ES-I3 (cell line): ENCODE data around the gene WDR13.

ENCODE experiments used
- H3K36me3 ChIP-seq: 2 replicates; pipeline ENCODE4 v1.6.1; 2013; ENCODE audit warnings: mild to moderate bottlenecking, low read length, control low read depth, moderate library complexity; ENCODE audit not compliant: insufficient read depth
- H3K4me1 ChIP-seq: 2 replicates; pipeline ENCODE4 v1.6.1; 2013; ENCODE audit warnings: mild to moderate bottlenecking, control low read depth, low read length; ENCODE audit not compliant: insufficient read depth
- H3K9ac ChIP-seq: 2 replicates; pipeline ENCODE4 v1.6.1; 2013; ENCODE audit warnings: low read depth, mild to moderate bottlenecking, low read length, moderate library complexity
- H3K9me3 ChIP-seq: 2 replicates; pipeline ENCODE4 v1.6.1; 2013; ENCODE audit warnings: mild to moderate bottlenecking, low read length, moderate library complexity; ENCODE audit not compliant: control insufficient read depth, insufficient read depth

The WDR13 gene

DNA sequence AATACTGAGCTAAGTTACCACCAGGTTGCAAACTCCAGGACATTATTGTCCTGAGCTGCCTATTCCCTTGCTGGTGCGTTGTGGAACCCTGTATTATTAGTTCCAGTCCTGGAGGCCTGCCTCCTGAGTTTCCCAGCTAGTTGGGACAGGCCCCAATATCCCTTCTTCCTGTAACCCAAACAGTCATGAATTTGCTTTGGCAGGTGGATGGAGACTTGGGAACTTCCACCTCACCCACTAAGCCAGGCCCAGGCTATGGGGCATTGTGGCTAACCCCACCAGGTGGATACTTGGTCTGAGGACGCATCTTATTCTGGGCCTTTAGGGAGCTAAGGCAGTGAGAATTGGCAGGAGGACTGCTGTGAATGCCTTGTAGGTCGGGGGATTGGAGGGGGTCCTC, 18.0 kb upstream of the WDR13 start:
- Histone ChIP-seq H3K36me3 (peaks cover 17% of the 10 kb centered on the region), H3K9me3 (no peaks in the 10 kb centered on the region), H3K4me1 (peaks cover 9% of the 10 kb centered on the region; the same call in 1 of the 2 replicates), H3K9ac (no peak overlapping the region)

DNA sequence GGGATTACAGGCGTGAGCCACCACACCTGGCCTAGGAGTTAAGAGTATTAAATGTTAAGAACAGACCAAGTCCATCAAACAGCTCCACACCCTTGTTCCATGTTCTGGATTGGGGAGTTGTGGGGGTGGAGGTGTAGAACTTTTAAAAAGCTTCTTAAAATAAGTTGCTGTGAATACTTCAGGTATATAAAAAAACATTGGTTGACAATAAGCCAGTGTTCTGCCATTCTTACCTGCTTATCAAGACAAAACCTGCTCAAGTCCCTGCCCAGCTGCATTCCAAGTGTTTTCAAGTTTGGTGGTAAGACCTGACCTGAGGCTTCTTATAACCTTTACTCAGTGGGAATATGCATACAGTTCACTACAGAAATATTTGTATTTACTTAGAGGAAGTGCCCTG, 16.6 kb upstream of the WDR13 start:
- H3K9me3 ChIP-seq: no peaks in the 10 kb centered on the region
- peaks cover 6% of the 10 kb centered on the region; the same call in 1 of the 2 replicates for H3K4me1 ChIP-seq
- no peak overlapping the region for H3K9ac ChIP-seq
- peaks cover 9% of the 10 kb centered on the region; the same call in 1 of the 2 replicates for H3K36me3 ChIP-seq

DNA sequence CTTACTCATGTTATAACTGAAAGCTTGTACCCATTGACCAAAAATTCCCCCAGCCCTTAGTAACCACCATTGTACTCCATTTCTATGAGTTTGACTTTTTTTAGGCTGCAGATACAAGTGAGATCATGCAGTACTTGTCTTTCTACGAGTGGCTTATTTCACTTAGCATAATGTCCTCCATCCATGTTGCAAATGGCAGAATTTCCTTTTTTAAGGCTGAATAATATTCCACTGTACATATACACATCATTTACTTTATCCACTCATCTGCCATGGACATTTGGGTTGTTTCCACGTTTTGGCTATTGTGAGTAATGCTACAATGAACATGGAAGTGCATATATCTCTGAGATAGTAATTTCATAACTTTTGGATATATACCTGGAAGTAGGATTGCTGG, 12.6 kb upstream of the WDR13 start:
- H3K9ac ChIP-seq: no peak overlapping the region
- H3K9me3 ChIP-seq: no peaks in the 10 kb centered on the region
- H3K4me1 ChIP-seq: peaks cover 6% of the 10 kb centered on the region; the same call in 1 of the 2 replicates
- no peaks in the 10 kb centered on the region for H3K36me3 ChIP-seq

DNA sequence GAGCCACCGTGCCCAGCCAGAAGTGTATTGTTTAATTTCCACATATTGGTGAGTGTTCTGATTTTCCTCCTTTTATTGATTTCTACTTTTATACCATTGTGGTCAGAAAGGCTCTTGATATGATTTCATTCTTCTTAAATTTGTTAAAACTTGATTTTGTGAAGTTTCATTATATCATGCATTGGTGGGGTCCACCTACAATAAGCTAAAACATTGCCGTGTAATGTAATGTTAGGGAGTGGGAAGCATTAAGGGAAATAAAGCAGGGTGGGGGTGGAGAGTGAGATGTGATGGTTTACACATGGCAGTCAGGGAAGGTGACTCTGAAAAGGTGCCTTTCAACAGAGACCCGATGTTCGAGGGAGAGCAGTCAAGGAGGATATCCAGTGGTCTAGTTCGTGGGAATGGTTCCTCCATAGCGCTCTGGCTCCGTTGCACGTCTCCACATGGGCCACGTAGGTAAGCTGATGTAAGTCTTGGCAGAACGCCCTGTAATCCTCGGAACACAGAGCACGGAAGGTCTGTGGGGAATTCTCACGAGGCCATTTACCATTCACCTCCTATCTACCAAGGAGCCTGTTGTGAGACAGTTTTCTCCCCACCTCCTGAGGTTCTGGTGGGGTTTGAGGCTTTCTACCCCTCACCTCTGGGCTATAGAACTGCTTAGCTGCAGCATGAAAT, 7.7 kb upstream of the WDR13 start:
- Histone ChIP-seq H3K9ac (no peak overlapping the region), H3K9me3 (no peaks in the 10 kb centered on the region)

DNA sequence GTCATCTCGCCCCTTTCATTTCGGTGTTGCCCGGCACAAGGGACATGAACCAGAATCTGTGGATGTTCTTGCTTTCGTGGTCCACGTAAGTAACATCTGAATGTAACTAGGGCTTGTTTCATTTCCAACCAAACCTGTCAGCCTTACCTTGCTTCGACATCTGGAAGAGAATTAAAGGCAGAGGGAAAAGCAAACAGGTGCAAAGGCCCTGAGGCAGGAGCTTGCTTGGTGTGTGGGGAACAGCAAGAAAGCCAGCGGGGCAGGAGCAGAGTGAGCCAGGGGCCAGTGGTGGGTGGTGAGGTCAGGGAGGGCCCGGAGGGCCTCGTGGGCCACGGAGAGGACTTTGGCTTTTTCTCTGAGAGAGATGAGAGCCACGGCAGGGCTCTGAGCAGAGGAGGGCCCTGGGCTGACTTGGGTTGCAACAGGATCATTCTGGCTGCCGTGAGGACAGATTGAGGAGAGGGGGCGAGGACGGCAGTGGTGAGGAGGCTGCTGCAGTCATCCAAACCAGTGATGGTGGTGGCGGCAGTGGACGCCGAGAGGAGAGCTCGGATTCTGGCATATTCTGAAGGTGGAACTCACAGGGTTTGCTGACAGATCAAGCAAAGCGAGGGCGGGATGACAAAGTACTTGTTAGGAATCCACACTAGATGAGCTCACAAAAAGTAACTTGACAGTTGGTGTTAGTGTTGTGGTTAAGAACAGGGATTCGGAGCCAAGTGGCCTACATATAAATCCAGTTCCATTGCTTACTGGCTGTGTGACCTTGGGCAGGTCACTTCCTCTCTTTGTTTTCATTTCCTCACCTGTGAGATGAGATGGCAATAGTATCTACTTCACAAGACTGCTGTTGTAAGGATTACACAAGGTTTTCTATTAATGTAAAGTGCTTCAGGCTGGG, 6.8 kb upstream of the WDR13 start:
- Histone ChIP-seq H3K9ac (no peak overlapping the region), H3K4me1 (no peaks in the 10 kb centered on the region; the same call in 1 of the 2 replicates), H3K36me3 (no peaks in the 10 kb centered on the region), H3K9me3 (no peaks in the 10 kb centered on the region)

More for the DNA sequence above, 7.7 kb upstream of the WDR13 start:
- Histone ChIP-seq H3K4me1 (no peaks in the 10 kb centered on the region; the same call in 1 of the 2 replicates), H3K36me3 (no peaks in the 10 kb centered on the region)

DNA sequence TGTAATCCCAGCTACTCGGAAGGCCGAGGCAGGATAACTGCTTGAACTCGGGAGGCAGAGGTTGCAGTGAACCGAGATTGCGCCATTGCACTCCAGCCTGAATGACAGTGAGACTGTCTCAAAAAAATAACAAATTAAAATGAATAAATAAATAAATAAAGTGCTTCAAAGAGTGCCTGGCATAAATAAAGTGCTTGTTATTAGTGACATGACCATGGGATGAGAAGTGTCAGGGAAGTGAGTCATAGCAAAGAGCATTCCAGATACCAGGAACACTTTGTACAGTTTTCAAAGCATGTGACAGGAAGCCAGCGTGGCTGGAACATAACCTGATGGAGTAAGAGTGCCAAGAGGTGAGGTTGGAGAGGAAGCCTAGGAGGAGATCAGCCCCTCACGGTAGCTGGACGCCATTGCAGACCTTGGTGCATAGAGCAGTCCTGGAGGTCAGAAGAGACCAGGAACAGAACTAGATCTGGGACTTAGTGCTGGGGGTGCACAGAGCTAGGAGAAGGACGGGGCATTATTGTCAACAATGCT, 6.0 kb upstream of the WDR13 start:
- Histone ChIP-seq H3K4me1 (no peaks in the 10 kb centered on the region; the same call in 1 of the 2 replicates), H3K36me3 (no peaks in the 10 kb centered on the region), H3K9me3 (no peaks in the 10 kb centered on the region), H3K9ac (no peak overlapping the region)

DNA sequence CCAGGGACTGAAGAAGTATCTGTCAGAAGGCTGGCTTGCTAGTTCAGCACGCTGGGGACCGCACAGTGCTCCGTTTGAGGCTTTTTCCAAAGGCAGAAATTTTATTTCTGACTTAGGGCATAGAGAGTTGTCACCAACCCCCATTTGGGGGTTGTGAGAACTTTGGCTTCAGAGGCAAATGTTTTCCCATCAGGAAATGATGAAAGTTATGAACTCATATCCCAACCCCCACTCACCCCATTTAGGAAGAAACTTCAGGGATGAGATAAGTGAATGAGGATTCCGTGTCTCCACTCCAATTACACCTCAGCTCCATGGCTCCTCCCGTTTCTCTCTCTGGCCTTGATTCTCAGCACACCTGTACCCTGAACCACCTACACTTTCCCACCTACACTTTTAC, 4.3 kb upstream of the WDR13 start:
- Histone ChIP-seq H3K9ac (no peak overlapping the region), H3K36me3 (no peaks in the 10 kb centered on the region), H3K4me1 (no peaks in the 10 kb centered on the region; the same call in 1 of the 2 replicates), H3K9me3 (no peaks in the 10 kb centered on the region)

DNA sequence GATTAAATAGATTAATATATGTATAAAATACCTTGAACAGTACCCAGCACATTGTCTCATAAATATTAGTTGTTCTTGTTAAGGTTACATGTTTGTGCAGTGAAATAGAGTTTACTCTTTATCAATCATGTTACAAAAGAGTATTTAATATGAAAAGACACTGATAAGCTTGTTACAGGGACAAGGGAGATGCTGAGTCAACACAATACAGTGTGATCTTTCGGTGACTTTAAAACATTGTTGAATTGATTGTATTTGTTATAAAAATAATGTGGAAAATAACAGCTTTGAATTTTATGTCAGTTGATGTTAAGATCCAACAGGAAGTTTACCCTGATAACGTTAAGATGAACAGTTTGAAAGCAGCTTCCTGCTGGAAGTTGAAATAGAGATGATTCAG, 1.4 kb upstream of the WDR13 start:
- Histone ChIP-seq H3K36me3 (peaks cover 5% of the 10 kb centered on the region; the same call in 1 of the 2 replicates), H3K9ac (no peak overlapping the region), H3K9me3 (no peaks in the 10 kb centered on the region), H3K4me1 (no peaks in the 10 kb centered on the region; the same call in 1 of the 2 replicates)

DNA sequence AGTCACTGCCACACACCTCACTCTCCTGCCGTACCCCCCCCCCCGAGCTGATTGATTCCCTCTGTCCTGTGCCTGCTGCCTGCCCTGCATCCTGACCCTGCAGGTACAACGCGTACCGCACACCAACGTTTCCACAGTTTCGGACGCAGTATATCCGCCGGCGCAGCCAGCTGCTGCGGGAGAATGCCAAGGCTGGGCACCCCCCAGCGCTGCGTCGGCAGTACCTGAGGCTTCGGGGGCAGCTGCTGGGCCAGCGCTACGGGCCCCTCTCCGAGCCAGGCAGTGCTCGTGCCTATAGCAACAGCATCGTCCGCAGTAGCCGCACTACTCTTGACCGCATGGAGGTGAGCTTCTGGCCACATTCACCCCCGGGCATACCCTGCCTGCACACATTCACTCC, 1.3 kb downstream of the WDR13 start:
- H3K4me1 ChIP-seq: no peaks in the 10 kb centered on the region; the same call in 1 of the 2 replicates
- peaks cover 5% of the 10 kb centered on the region; the same call in 1 of the 2 replicates for H3K36me3 ChIP-seq
- no peak overlapping the region for H3K9ac ChIP-seq
- no peaks in the 10 kb centered on the region for H3K9me3 ChIP-seq

DNA sequence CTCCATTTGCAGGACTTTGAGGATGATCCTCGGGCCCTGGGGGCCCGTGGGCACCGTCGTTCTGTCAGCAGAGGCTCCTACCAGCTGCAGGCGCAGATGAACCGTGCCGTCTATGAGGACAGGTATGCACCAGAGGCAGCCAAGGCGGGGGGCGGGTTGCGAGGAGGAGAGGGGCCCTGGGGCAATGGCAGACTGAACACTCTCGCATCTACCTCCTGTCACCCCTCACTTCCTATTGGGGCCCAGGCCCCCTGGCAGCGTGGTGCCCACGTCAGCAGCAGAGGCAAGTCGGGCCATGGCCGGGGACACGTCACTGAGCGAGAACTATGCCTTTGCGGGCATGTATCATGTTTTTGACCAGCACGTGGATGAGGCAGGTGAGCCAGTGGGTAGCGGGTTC, 2.0 kb downstream of the WDR13 start:
- no peaks in the 10 kb centered on the region; the same call in 1 of the 2 replicates for H3K4me1 ChIP-seq
- no peak overlapping the region for H3K9ac ChIP-seq
- H3K36me3 ChIP-seq: peaks cover 5% of the 10 kb centered on the region; the same call in 1 of the 2 replicates
- no peaks in the 10 kb centered on the region for H3K9me3 ChIP-seq

DNA sequence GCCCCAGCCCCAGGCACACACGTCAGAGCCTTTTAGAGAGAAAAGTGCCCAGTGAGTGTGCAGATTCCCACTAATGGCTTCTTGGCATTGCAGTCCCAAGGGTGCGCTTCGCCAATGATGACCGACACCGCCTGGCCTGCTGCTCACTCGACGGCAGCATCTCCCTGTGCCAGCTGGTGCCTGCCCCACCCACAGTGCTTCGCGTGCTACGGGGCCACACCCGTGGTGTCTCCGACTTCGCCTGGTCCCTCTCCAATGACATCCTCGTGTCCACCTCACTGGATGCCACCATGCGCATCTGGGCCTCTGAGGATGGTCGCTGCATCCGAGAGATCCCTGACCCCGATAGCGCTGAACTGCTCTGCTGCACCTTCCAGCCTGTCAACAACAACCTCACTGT, 2.9 kb downstream of the WDR13 start:
- Histone ChIP-seq H3K9ac (no peak overlapping the region), H3K4me1 (no peaks in the 10 kb centered on the region; the same call in 1 of the 2 replicates), H3K36me3 (peaks cover 5% of the 10 kb centered on the region; the same call in 1 of the 2 replicates), H3K9me3 (no peaks in the 10 kb centered on the region)

DNA sequence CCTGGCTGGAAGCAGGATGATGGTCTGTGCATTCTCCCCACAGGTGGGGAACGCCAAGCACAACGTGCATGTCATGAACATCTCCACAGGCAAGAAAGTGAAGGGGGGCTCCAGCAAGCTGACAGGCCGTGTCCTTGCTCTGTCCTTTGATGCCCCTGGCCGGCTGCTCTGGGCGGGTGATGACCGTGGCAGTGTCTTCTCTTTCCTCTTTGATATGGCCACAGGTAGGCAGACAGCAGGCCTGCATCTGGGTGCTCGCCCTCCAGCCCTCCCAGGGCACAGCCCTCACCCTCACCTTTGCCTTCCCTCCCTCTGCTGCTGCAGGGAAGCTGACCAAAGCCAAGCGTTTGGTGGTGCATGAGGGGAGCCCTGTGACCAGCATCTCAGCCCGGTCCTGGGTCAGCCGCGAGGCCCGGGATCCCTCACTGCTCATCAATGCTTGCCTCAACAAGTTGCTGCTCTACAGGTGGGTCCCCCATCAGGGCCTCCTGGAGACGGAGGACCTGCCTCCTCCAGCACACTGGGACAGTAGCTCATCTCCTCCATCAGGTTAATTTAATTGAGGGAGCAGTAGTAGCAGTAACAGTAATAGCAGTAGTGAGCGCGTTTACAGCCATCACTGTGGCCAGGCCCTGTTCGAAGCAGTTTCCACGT, 4.6 kb downstream of the WDR13 start:
- Histone ChIP-seq H3K36me3 (peaks cover 5% of the 10 kb centered on the region; the same call in 1 of the 2 replicates), H3K9me3 (no peaks in the 10 kb centered on the region), H3K9ac (no peak overlapping the region), H3K4me1 (no peaks in the 10 kb centered on the region; the same call in 1 of the 2 replicates)

DNA sequence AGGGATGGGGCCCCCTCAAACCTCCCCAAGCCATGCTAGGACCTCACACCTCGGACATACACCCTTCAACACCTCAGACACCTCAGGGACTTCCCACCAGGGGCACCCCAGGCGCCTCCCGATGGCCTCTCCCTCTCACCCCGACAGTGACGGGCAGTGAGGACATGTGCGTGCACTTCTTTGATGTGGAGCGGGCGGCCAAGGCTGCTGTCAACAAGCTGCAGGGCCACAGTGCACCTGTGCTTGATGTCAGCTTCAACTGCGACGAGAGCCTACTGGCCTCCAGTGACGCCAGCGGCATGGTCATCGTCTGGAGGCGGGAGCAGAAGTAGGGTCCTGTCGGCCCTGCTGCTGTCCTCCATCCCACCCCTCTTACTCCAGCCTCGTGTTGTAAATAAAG, 7.4 kb downstream of the WDR13 start:
- Histone ChIP-seq H3K36me3 (no peaks in the 10 kb centered on the region), H3K4me1 (no peaks in the 10 kb centered on the region), H3K9me3 (no peaks in the 10 kb centered on the region), H3K9ac (no peak overlapping the region)

DNA sequence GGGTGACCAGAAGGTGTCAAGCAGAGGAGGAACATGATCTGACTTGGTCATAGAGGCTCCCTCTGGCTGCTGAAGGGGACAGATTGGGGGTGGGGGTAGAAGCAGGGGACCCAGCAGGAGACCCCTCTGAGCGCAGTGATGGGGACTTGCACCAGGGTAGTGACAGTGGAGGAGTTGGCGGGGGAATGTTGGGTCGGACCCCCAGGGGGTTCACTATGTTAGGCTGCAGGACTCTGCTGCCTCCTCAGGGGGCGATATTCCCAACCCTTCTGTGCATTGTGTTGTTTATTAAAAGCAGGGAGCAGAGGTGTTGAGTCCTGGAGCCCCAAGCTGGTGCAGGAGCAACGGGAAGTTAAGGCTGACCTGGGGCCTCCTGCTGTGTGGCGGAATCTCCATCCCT, 8.8 kb downstream of the WDR13 start:
- H3K9ac ChIP-seq: no peak overlapping the region
- no peaks in the 10 kb centered on the region for H3K36me3 ChIP-seq
- H3K4me1 ChIP-seq: no peaks in the 10 kb centered on the region
- H3K9me3 ChIP-seq: no peaks in the 10 kb centered on the region
